T-helper 1 cell (primary cell): Measurements from ENCODE around the gene VPS39.
"Not testable (repeated sequence)": the region's sequence is repeated elsewhere in the genome, so short reads cannot be mapped to it uniquely, and the experiment has no call there.

Experiments
- DNase-seq, 5 donors: peaks; one replicate each; pipeline ENCODE4 v3.0.0-alpha.2; 2012 to 2020
- total RNA-seq, 4 donors: gene quantifications; one replicate each; lab custom pipeline; 2026; lab: John Stamatoyannopoulos, UW

The VPS39 gene
- 83.1 to 130 (median 124) reads per million in 4 donors for total RNA-seq

- peak; percentile 56 to 86 (median 71) for DNase-seq
Observed at GRCh38 chr15:42207674-42208579, at the start of gene VPS39. VPS39 (minus strand) TSS chr15:42208304; CDS start chr15:42208153, 151 bp downstream.

- no peak for DNase-seq
Observed at GRCh38 chr15:42253300-42253699, 45.2 kb upstream of the VPS39 start.

DNA sequence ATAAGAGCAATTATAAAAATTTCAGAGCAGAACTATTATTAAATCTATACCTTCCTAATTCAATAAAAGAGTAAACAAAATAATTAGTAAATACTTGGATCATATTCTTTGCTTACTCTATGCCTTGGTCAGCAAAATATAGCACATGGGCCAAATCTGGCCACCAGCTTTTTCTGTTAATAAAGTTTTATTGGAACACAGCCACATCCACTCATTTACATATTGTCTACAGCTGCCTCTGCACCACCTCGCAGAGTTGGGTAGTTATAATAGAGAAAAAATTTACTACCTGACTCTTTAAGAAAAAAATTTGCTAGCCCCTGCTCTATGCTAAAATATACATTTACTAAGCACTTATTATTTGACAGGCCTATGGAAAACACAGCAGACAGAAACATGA, 32.7 kb upstream of the VPS39 start:
- no peak for DNase-seq

GRCh38 chr15:42239528-42240182, 31.6 kb upstream of the VPS39 start:
- no peak for DNase-seq

DNA sequence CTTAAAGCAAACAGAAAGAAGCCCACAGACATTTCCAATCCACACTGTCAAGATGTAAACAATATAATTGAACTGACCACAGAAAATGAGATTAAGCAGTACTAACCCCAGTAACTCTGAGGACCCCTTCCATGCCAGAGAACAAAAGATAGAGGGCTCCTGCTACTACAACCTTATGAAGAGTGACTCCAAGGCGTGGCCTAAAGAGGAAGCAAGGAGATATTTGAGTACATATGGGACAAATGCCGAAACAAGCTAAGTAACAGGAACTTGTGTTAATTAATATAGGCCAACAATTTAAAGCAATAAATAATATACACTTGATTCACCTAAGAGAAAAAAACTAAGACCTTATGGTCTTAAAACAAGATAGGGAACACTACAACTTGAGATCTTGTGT, 25.0 kb upstream of the VPS39 start:
- no peak for DNase-seq

GRCh38 chr15:42232606-42233005, 24.5 kb upstream of the VPS39 start:
- DNase-seq, result no peak

GRCh38 chr15:42231088-42231487, 23.0 kb upstream of the VPS39 start:
- no peak for DNase-seq

DNA sequence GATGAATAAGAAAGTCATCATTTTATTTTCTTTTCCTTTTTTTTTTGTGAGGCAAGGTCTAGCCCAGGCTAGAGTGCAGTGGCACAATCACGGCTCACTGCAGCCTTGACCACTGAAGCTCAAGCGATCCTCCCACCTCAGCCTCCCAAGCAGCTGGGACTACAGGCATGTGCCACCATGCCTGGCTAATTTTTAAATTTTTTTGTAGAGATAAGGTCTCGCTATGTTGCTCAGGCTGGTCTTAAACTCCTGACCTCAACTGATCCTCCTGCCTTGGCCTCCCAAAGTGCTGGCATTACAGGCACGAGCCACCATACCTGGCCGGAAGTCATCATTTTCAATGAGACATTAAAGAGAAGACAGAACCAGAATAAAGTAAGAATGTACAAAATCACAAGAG, 20.9 kb upstream of the VPS39 start:
- DNase-seq, result not testable (repeated sequence)

GRCh38 chr15:42228036-42228435, 19.9 kb upstream of the VPS39 start:
- no peak for DNase-seq

DNA sequence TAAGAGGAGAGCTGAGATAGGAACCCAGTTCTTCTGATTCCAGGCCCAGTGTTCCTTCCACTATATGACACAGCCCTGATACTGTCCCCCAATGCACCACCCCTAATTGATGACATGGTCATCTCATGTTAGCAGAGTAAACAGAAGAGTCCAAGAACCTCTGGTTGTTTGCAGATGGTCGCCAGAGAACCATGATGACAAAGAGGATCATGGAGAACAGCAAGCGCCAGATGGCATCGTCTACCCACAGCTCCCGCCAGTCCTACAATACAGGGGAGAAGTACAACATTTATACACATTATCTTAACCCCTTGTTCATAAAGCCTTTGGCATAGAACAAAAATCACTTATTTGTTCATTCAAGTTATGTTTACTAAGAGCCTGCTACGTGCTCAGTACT, 18.5 kb upstream of the VPS39 start:
- no peak for DNase-seq

GRCh38 chr15:42220216-42220615, 12.1 kb upstream of the VPS39 start:
- DNase-seq, result no peak

DNA sequence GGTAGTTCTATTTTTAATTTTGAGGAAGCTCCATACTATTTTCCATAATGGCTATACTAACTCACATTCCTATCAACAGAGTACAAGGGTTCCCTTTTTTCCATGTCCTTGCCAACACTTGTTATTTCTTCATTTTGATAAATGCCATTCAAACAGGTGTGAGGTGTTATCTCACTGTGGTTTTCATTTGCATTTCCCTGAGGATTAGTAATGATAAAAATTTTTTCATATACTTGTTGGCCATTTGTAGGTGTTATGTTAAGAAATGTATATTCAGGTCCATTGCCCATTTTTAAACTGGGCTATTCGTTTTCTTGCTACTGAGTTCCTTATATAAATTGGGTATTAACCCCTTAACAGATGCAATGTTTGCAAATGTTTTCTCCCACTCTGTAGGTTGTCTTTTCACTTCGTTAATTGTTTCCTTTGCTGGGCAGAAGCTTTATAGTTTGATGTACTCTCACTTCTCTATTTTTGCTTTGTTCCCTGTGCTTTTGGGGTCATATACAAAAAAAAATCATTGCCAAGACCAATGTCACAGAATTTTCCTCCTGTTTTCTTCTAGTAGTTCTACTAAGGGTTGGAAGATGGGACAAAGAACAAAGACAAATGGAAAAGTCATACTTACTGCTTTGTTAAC, 11.0 kb upstream of the VPS39 start:
- no peak for DNase-seq

- DNase-seq, result no peak
Observed at GRCh38 chr15:42217568-42217967, 9.5 kb upstream of the VPS39 start.

DNA sequence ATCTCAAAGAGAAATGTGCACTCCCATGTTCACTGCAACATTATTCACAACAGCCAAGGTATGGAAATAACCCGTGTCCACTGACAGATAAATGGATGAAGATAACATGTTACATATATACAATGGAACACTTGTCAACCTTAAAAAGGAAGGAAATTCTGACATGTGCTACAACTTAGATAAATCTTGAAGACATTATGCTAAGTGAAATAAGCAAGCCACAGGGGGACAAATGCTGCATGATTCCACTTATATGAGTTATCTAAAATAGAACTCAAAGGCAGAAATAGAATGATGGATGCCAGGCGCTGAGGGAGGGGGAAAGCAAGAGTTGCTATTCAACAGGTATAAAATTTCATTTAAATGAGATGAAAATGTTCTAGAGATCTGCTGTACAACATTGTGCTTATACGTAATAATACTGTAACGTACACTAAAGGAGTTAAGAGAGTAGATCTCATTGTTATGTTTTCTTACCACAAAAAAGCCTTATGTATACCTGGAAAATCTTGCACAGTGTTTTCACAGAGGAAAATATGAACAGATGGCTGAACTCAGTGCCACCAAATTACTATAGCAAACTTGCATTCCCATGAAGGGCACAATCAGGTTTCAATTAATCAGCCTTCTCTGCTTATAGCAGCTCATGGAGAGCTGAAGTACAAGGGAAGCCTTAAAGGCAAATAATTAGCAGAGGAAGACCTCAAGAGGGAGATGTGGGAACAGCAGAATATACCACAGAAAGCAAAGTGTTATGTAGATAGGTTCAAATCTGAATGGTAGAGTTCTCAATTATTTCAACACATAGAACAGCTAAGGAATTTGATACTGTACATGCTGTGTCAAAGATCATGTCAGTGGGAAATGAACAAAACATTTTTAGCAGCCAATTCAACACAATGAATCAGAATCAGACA, 8.1 kb upstream of the VPS39 start:
- DNase-seq, result no peak

DNA sequence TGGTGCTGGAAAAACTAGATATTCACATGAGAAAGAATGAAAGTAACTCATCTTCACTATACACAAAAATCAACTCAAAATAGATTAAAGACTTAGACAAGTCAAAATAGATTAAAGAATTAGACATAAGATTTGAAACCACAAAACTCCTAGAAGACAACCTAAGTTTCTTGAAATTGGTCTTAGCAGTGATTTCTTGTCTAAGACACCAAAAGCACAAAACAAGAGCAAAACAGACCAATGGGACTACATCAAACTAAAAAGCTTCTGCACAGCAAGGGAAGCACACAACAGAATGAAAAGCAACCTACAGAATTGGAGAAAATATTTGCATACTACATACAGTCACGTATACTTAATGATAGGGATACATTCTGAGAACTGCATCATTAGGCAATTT, 6.5 kb upstream of the VPS39 start:
- no peak for DNase-seq

DNA sequence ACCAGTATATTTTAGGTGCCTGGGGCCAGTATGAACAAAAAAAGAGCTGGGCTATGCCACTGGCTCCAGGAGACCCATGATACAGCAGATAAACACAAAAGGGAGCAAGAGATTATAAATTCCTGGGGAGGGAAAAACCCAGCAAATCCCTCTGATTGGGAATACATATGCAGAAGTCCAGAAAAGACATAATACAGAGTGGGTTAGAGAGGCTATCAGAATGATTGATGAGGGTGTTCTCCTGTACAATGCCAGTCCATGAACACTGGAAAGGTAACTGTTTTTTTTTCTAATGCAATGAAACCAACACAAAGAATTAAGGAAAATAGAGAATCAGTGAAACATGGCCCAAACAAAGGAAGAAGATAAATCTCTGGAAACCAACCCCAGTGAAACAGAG, 5.4 kb upstream of the VPS39 start:
- no peak for DNase-seq

GRCh38 chr15:42210696-42211095, 2.6 kb upstream of the VPS39 start:
- DNase-seq, result no peak

DNA sequence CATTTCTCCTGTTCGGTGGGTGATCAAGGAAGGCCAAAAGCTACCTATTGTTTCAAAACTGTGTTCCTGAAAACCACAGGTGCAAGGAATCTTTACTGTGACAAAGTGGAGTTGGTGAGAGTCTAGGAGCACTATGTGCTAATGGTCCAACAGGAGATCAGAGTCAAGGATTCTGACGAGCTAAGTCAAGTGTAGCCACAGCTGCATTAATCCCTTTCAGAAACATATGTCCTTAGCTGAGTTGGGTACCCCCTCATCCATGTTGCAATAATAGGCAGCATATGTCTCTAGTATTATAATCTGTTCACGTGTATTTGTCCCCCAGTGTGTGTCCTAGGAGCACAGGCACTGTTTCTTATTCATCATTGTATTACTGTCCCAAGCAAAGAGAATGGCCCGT, 1.7 kb downstream of the VPS39 start:
- no peak for DNase-seq

- DNase-seq, result no peak
Observed at GRCh38 chr15:42203891-42204290, 4.2 kb downstream of the VPS39 start.

DNA sequence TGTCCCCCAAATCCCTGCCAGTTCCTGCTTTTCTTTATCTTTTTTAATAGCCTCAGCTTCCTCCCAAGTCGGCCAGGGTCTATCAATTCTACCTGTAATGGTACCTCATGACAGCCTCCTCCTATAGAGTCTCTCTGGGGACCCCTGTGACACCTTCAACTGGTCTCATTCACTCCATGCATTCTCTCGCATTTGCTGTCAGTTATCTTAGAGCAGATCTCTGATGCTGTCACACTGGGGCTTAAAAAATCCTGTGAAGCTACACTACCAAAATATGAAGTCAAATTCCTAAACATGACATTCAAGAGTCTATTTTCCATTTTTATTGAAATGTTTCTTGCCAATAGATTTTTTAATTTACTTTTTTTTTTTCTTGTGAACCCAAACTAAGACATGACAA, 5.5 kb downstream of the VPS39 start:
- DNase-seq, result no peak

DNA sequence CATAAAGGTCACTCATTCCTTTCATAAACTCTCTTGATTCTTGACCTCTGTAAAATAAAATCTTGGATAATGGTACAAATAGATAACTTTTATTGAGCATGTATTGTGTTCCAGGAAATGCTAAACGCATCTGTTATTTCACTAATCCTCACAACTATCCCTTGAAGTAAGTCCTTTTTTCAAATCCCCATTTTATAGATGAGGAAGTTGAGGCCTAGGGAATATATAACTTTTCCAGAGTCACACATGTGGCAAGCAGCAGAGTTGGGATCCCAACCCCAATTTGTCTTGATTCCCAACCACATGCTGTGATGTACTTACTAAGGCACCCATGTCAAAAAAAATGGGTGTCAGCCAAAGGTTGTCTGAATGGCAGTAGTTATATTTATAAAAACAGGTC, 6.3 kb downstream of the VPS39 start:
- DNase-seq, result no peak

- DNase-seq, result no peak
Observed at GRCh38 chr15:42199126-42199525, 9.0 kb downstream of the VPS39 start.

DNA sequence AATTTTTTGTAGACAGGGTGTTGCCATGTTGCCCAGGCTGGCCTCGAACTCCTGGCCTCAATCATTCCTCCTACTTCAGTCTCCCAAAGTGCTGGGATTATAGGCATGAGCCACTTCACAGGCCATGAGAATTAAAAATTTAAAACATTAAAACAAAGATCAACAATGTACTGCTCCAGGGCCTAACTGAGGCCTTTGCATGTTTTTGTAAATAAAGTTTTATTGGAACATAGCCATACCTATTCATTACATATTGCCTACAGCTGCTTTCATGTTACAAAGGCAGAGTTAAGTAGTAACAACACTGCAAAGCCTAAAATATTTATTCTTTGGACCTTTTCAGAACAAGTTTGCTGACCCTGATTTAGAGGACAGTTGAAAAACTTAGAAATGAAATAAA, 9.6 kb downstream of the VPS39 start:
- DNase-seq, result no peak
